ENCODE measurements around the gene KRTAP2-1. TPM values are rescaled to one million over a fixed set of nuclear protein-coding genes. Genes with fewer than 3 reads are reported as not detected.

KRTAP2-1 gene
- total and polyA plus RNA-seq, 4 experiments from 2014 or later, result not detected

- no peaks in the 10 kb centered on the region for H3K9me3 ChIP-seq (ENCODE audit: control insufficient read depth in 1 of 2, low read length in 2 of 2)
- POLR2A ChIA-PET (ENCODE audit: partially characterized antibody), result no interaction called here
- intact Hi-C loops (cut with micrococcal nuclease), result no loop called here
- H3K4me3 Mint-ChIP-seq, result no peak overlapping the region
- H3K27ac Mint-ChIP-seq, result no peak overlapping the region
- H3K36me3 ChIP-seq (ENCODE audit: insufficient read depth, low read length), result no peaks in the 10 kb centered on the region
- no peaks in the 10 kb centered on the region for H3K36me3 Mint-ChIP-seq
- peaks cover 0 to 2% (median 0%) of the 10 kb centered on the region in 8 donors for H3K9me3 Mint-ChIP-seq
- H3K4me1 ChIP-seq (ENCODE audit: insufficient read depth, low read length), result no peaks in the 10 kb centered on the region
- peaks cover 42 to 44% of the 10 kb centered on the region in 2 donors for H3K27me3 Mint-ChIP-seq
- H3K27ac ChIP-seq (ENCODE audit: low read depth, low read length), result no peak overlapping the region
- DNase-seq, result no peak
- H3K4me1 Mint-ChIP-seq, result peaks cover 0 to 1% (median 0%) of the 10 kb centered on the region in 4 donors
- CTCF ChIA-PET (ENCODE audit: partially characterized antibody), result interaction anchor here (0.6 to 1.2 kb wide), 2 partner anchors 25 to 34 kb away, joined by 3 to 4 read pairs; no protein-coding TSS in a partner anchor
- no peak overlapping the region for H3K4me3 ChIP-seq (ENCODE audit: low read length in 2 of 2)
- H3K27me3 ChIP-seq (ENCODE audit: insufficient read depth, low read length), result peaks cover 4% of the 10 kb centered on the region
Measured at GRCh38 chr17:40997361-40997760, 49.8 kb downstream of the KRTAP2-1 start.

- intact Hi-C loops (cut with micrococcal nuclease), result no loop called here
- Mint-ChIP-seq H3K36me3 (no peaks in the 10 kb centered on the region), H3K4me1 (peaks cover 0 to 1% (median 0%) of the 10 kb centered on the region in 4 donors), H3K27ac (no peak overlapping the region), H3K4me3 (no peak overlapping the region), H3K27me3 (peaks cover 46 to 49% of the 10 kb centered on the region in 2 donors), H3K9me3 (peaks cover 0 to 2% (median 0%) of the 10 kb centered on the region in 8 donors)
- DNase-seq, result no peak
- no peaks in the 10 kb centered on the region for H3K4me1 ChIP-seq (ENCODE audit: insufficient read depth, low read length)
- CTCF ChIA-PET (ENCODE audit: partially characterized antibody), result interaction anchor here (0.6 to 1.2 kb wide), 2 partner anchors 24 to 33 kb away, joined by 3 to 4 read pairs; no protein-coding TSS in a partner anchor
- H3K36me3 ChIP-seq (ENCODE audit: insufficient read depth, low read length), result no peaks in the 10 kb centered on the region
- H3K27ac ChIP-seq (ENCODE audit: low read depth, low read length), result no peak overlapping the region
- POLR2A ChIA-PET (ENCODE audit: partially characterized antibody), result no interaction called here
- H3K4me3 ChIP-seq (ENCODE audit: low read length in 2 of 2), result no peak overlapping the region
- H3K27me3 ChIP-seq (ENCODE audit: insufficient read depth, low read length), result peaks cover 5% of the 10 kb centered on the region
- no peaks in the 10 kb centered on the region for H3K9me3 ChIP-seq (ENCODE audit: control insufficient read depth in 1 of 2, low read length in 2 of 2)
Measured at GRCh38 chr17:40996829-40997228, 50.3 kb downstream of the KRTAP2-1 start.

Other genes starting within 250 kb of the KRTAP2-1 start
Only the 30 nearest of the 37 such genes appear.
- gene KRT12, start 180.1 kb downstream of the KRTAP2-1 start, total RNA-seq, result not detected
- gene KRT12, start 180.1 kb downstream of the KRTAP2-1 start, polyA plus RNA-seq, result not detected
- gene KRT20, start 162.1 kb downstream of the KRTAP2-1 start, total RNA-seq, result not detected
- gene KRT20, start 162.1 kb downstream of the KRTAP2-1 start, polyA plus RNA-seq, result not detected
- not detected for gene KRT23, start 109.7 kb downstream of the KRTAP2-1 start, total RNA-seq
- gene KRT23, start 109.7 kb downstream of the KRTAP2-1 start, polyA plus RNA-seq, result under 1 TPM in 1 of 2 donors, not detected in 1; 0.15 TPM
- not detected for gene KRT39, start 80.4 kb downstream of the KRTAP2-1 start, total RNA-seq
- gene KRT39, start 80.4 kb downstream of the KRTAP2-1 start, polyA plus RNA-seq, result not detected
- not detected for gene KRT40, start 63.0 kb downstream of the KRTAP2-1 start, total RNA-seq
- gene KRT40, start 63.0 kb downstream of the KRTAP2-1 start, polyA plus RNA-seq, result not detected
- gene KRTAP3-3, start 53.2 kb downstream of the KRTAP2-1 start, total RNA-seq, result not detected
- gene KRTAP3-3, start 53.2 kb downstream of the KRTAP2-1 start, polyA plus RNA-seq, result not detected
- gene KRTAP3-2, start 47.4 kb downstream of the KRTAP2-1 start, total RNA-seq, result not detected
- not detected for gene KRTAP3-2, start 47.4 kb downstream of the KRTAP2-1 start, polyA plus RNA-seq
- not detected for gene KRTAP3-1, start 38.2 kb downstream of the KRTAP2-1 start, total RNA-seq
- not detected for gene KRTAP3-1, start 38.2 kb downstream of the KRTAP2-1 start, polyA plus RNA-seq
- gene KRTAP1-5, start 20.1 kb downstream of the KRTAP2-1 start, total RNA-seq, result not detected
- not detected for gene KRTAP1-5, start 20.1 kb downstream of the KRTAP2-1 start, polyA plus RNA-seq
- not detected for gene KRTAP1-4, start 17.1 kb downstream of the KRTAP2-1 start, total RNA-seq
- gene KRTAP1-4, start 17.1 kb downstream of the KRTAP2-1 start, polyA plus RNA-seq, result not detected
- gene KRTAP1-3, start 12.4 kb downstream of the KRTAP2-1 start, total RNA-seq, result not detected
- gene KRTAP1-3, start 12.4 kb downstream of the KRTAP2-1 start, polyA plus RNA-seq, result not detected
- gene KRTAP1-1, start 5.9 kb downstream of the KRTAP2-1 start, total RNA-seq, result not detected
- gene KRTAP1-1, start 5.9 kb downstream of the KRTAP2-1 start, polyA plus RNA-seq, result not detected
- gene KRTAP2-2, start 7.9 kb upstream of the KRTAP2-1 start, total RNA-seq, result not detected
- not detected for gene KRTAP2-2, start 7.9 kb upstream of the KRTAP2-1 start, polyA plus RNA-seq
- gene KRTAP2-3, start 12.8 kb upstream of the KRTAP2-1 start, total RNA-seq, result not detected
- not detected for gene KRTAP2-3, start 12.8 kb upstream of the KRTAP2-1 start, polyA plus RNA-seq
- gene KRTAP2-4, start 18.6 kb upstream of the KRTAP2-1 start, total RNA-seq, result not detected
- not detected for gene KRTAP2-4, start 18.6 kb upstream of the KRTAP2-1 start, polyA plus RNA-seq
- not detected for gene KRTAP4-7, start 36.8 kb upstream of the KRTAP2-1 start, total RNA-seq
- gene KRTAP4-7, start 36.8 kb upstream of the KRTAP2-1 start, polyA plus RNA-seq, result not detected
- not detected for gene KRTAP4-8, start 50.8 kb upstream of the KRTAP2-1 start, total RNA-seq
- gene KRTAP4-8, start 50.8 kb upstream of the KRTAP2-1 start, polyA plus RNA-seq, result not detected
- not detected for gene KRTAP4-16, start 54.9 kb upstream of the KRTAP2-1 start, total RNA-seq
- gene KRTAP4-16, start 54.9 kb upstream of the KRTAP2-1 start, polyA plus RNA-seq, result not detected
- gene KRTAP4-9, start 58.1 kb upstream of the KRTAP2-1 start, total RNA-seq, result not detected
- gene KRTAP4-9, start 58.1 kb upstream of the KRTAP2-1 start, polyA plus RNA-seq, result not detected
- not detected for gene KRTAP4-11, start 71.1 kb upstream of the KRTAP2-1 start, total RNA-seq
- not detected for gene KRTAP4-11, start 71.1 kb upstream of the KRTAP2-1 start, polyA plus RNA-seq
- not detected for gene KRTAP4-12, start 76.9 kb upstream of the KRTAP2-1 start, total RNA-seq
- gene KRTAP4-12, start 76.9 kb upstream of the KRTAP2-1 start, polyA plus RNA-seq, result not detected
- not detected for gene KRTAP4-6, start 93.2 kb upstream of the KRTAP2-1 start, total RNA-seq
- gene KRTAP4-6, start 93.2 kb upstream of the KRTAP2-1 start, polyA plus RNA-seq, result under 1 TPM in 1 of 2 donors, not detected in 1; 0.24 TPM
- not detected for gene KRTAP4-5, start 102.5 kb upstream of the KRTAP2-1 start, total RNA-seq
- not detected for gene KRTAP4-5, start 102.5 kb upstream of the KRTAP2-1 start, polyA plus RNA-seq
- not detected for gene KRTAP4-4, start 113.4 kb upstream of the KRTAP2-1 start, total RNA-seq
- gene KRTAP4-4, start 113.4 kb upstream of the KRTAP2-1 start, polyA plus RNA-seq, result not detected
- not detected for gene KRTAP4-3, start 120.9 kb upstream of the KRTAP2-1 start, total RNA-seq
- not detected for gene KRTAP4-3, start 120.9 kb upstream of the KRTAP2-1 start, polyA plus RNA-seq
- not detected for gene KRTAP4-2, start 130.9 kb upstream of the KRTAP2-1 start, total RNA-seq
- gene KRTAP4-2, start 130.9 kb upstream of the KRTAP2-1 start, polyA plus RNA-seq, result not detected
- gene KRTAP4-1, start 137.6 kb upstream of the KRTAP2-1 start, total RNA-seq, result not detected
- not detected for gene KRTAP4-1, start 137.6 kb upstream of the KRTAP2-1 start, polyA plus RNA-seq
- not detected for gene KRTAP9-1, start 142.6 kb upstream of the KRTAP2-1 start, total RNA-seq
- gene KRTAP9-1, start 142.6 kb upstream of the KRTAP2-1 start, polyA plus RNA-seq, result not detected
- gene KRTAP9-2, start 179.3 kb upstream of the KRTAP2-1 start, total RNA-seq, result not detected
- gene KRTAP9-2, start 179.3 kb upstream of the KRTAP2-1 start, polyA plus RNA-seq, result not detected
- gene KRTAP9-3, start 185.1 kb upstream of the KRTAP2-1 start, total RNA-seq, result not detected
- not detected for gene KRTAP9-3, start 185.1 kb upstream of the KRTAP2-1 start, polyA plus RNA-seq

Data from CD4-positive, alpha-beta memory T cell (primary cell).